ENCODE measurements around the gene ATG5. TPM values are rescaled to one million over a fixed set of nuclear protein-coding genes. Genes with fewer than 3 reads are reported as not detected.

ATG5 gene
- total RNA-seq, 2 donors from 2014 or later = 41.4 to 59.7 TPM

DNA sequence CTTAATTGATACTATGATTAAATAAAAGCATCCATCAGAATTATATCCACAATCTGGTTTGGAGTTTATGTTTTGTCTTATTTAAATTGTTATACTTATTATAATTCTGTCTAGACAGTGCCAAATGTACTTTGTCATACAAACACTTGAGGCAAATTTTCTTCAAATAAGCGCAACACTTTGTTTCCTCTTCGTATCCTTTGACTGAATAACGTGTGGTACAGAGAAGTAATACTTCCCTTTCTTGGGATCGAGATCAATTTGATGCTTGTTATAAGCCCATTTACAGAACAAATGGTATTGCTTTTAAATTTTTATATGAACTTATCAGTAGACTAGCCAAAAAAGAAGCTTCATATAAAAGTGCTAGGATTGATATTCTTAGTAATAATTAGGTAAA is 111.0 kb downstream of the ATG5 start:
- Mint-ChIP-seq H3K9me3 (no peaks in the 10 kb centered on the region), H3K27me3 (no peaks in the 10 kb centered on the region), H3K4me1 (ENCODE audit: low read depth in 2 of 2) (peaks cover 19 to 26% of the 10 kb centered on the region in 2 donors), H3K4me3 (no peak overlapping the region), H3K36me3 (no peaks in the 10 kb centered on the region), H3K27ac (peak overlapping the region; percentile 37 to 45)
- DNase-seq (ENCODE audit: low spot score) (no peak), ATAC-seq (no peak)

DNA sequence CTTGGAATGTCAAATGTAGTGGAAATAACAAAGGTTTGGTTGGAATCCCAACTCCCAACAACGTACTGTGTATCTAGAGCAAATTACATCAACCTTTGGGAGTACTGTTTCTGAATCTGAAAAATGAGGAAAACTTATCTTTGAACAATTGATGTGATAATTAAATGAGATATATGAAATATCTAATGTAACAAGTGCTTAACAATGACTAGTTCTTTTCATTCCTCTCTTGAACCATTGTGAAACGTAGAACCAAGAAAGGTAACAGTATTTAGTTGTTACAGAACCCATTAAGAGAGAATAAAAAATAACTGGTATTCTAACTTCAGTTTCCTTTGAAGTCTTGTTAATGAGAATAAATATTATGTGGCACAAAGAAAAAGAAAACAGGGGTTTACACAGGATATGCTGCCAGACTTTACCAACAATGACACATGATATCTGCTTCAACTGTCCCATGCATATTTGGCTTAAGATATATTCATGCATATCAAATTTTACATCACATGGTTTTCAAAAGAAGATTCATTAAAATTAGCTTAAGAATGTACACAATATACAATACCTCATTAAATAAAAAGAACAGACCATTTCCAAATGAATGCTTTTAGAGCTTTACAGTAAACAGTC is 111.8 kb downstream of the ATG5 start:
- Mint-ChIP-seq H3K4me1 (ENCODE audit: low read depth in 2 of 2) (peaks cover 24 to 31% of the 10 kb centered on the region in 2 donors), H3K9me3 (no peaks in the 10 kb centered on the region), H3K27ac (peak overlapping the region; percentile 46 to 63), H3K27me3 (no peaks in the 10 kb centered on the region), H3K4me3 (no peak overlapping the region), H3K36me3 (no peaks in the 10 kb centered on the region)
- peak in 1 of 2 donors; percentile 52 for ATAC-seq
- DNase-seq (ENCODE audit: low spot score) = no peak

DNA sequence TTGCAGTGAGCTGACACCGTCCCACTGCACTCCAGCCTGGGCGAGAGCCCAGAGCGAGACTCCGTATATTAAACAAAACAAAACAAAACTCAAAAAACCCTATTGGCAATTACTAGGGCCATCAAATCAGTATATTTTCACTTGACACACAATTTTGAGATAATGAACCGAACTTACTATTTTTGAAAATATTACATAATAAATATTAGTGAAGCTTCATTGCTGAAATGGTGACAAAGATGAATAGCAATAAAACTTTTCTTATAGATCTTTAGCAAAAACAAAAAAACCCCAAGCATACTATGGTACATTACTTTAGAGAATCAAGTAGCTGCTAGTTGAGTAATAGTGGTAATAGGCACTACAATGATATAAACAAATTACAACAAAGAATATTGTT is 113.0 kb downstream of the ATG5 start:
- no peaks in the 10 kb centered on the region for H3K36me3 Mint-ChIP-seq
- no peak overlapping the region for H3K4me3 Mint-ChIP-seq
- peaks cover 24 to 31% of the 10 kb centered on the region in 2 donors for H3K4me1 Mint-ChIP-seq (ENCODE audit: low read depth in 2 of 2)
- no peaks in the 10 kb centered on the region for H3K9me3 Mint-ChIP-seq
- ATAC-seq (no peak), DNase-seq (ENCODE audit: low spot score) (no peak)
- no peaks in the 10 kb centered on the region for H3K27me3 Mint-ChIP-seq
- H3K27ac Mint-ChIP-seq = no peak overlapping the region

DNA sequence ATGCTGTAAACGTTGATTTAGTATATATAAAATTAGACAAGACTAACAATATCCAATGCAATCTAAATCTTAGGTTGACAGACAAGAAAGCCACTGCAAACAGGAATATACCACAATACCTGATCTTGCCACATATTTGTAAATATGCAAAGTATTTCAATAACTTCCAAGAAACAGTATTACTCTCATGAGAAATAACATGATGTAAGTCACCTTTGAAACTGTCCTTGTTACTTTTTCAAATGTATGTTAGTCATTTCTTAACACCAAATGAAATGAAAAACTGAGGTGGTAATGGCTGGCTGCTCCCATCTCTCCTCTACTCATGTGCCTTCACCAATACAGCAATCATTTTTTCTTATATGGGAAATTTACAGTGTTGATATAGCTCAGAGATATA is 118.7 kb downstream of the ATG5 start:
- H3K36me3 Mint-ChIP-seq = peaks cover 15% of the 10 kb centered on the region
- peaks cover 7% of the 10 kb centered on the region for H3K9me3 Mint-ChIP-seq
- peak; percentile 86 to 88 for ATAC-seq
- H3K27me3 Mint-ChIP-seq = no peaks in the 10 kb centered on the region
- H3K4me3 Mint-ChIP-seq = peak overlapping the region; percentile 51
- peaks cover 29 to 40% of the 10 kb centered on the region in 2 donors for H3K4me1 Mint-ChIP-seq (ENCODE audit: low read depth in 2 of 2)
- H3K27ac Mint-ChIP-seq = peak overlapping the region; percentile 85 to 88
- no peak for DNase-seq (ENCODE audit: low spot score)

DNA sequence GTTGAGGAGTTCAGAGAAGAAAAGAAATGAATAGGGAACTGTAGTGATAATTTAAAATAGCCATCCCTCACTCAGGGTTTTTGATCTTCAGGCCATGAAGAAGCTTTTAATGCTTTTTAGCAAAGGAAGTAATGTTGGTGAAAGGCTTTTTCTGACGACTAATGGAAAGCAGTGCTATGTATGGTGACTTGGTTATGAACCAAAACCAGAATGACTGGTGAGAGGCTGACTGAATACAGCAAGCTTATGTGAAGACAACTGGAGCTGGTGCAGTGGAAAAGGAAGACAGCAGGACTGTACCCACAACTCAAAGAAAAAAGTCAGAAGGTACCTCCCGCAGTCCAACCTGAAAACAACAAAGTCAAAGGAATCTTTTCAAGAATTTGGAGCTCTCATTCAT is 120.6 kb downstream of the ATG5 start:
- Mint-ChIP-seq H3K9me3 (peaks cover 7% of the 10 kb centered on the region), H3K27ac (peak overlapping the region; percentile 73 to 91), H3K4me3 (peak overlapping the region; percentile 71), H3K4me1 (ENCODE audit: low read depth in 2 of 2) (peaks cover 31 to 40% of the 10 kb centered on the region in 2 donors), H3K36me3 (peaks cover 17% of the 10 kb centered on the region), H3K27me3 (no peaks in the 10 kb centered on the region)
- DNase-seq (ENCODE audit: low spot score) (no peak), ATAC-seq (peak in 1 of 2 donors; percentile 73)

DNA sequence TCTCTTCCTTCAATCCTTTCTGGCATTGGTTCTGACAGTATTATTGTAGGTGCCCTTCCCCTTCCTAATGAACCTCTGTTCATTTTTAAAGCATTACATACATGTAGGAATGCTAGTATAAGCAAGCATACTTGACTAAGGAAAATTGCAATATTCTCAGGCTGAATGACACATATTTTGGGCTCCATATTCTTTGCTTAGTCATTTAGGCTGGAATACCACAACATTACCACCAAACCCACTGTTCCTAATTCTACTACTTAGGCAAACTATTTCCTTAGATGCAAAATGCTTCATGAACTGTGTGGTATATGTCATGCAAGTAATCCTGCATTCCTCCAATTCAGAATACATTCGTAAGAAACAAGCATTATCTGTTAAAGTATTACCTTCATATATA is 125.6 kb downstream of the ATG5 start:
- Mint-ChIP-seq H3K27ac (peak overlapping the region; percentile 21 to 32), H3K4me3 (no peak overlapping the region), H3K4me1 (ENCODE audit: low read depth in 2 of 2) (peaks cover 50 to 59% of the 10 kb centered on the region in 2 donors), H3K36me3 (peaks cover 29% of the 10 kb centered on the region), H3K27me3 (no peaks in the 10 kb centered on the region), H3K9me3 (peaks cover 6% of the 10 kb centered on the region)
- ATAC-seq (no peak), DNase-seq (ENCODE audit: low spot score) (no peak)

DNA sequence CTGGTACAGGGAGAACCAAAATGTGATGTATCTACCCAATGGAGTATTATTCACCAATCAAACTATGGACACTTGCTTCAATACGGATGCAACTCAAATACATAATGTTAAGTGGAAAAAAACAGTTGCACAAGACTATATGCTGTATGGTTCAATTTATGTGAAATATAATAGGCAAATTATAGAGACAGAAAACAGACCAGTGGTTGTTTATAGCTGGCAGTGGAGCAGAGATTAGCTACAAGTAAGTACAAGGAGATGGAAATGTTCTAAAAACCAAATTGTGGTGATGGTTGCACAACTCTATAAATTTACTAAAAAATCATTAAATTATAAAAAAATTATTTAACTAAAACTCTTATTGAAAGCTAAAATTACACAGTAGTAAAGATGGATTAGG is 126.2 kb downstream of the ATG5 start:
- peak overlapping the region in 1 of 2 donors; percentile 98 for H3K27ac Mint-ChIP-seq
- H3K9me3 Mint-ChIP-seq = no peaks in the 10 kb centered on the region
- ATAC-seq = no peak
- no peak for DNase-seq (ENCODE audit: low spot score)
- peaks cover 22% of the 10 kb centered on the region for H3K36me3 Mint-ChIP-seq
- H3K4me1 Mint-ChIP-seq (ENCODE audit: low read depth in 2 of 2) = peaks cover 50 to 59% of the 10 kb centered on the region in 2 donors
- no peak overlapping the region for H3K4me3 Mint-ChIP-seq
- H3K27me3 Mint-ChIP-seq = no peaks in the 10 kb centered on the region

DNA sequence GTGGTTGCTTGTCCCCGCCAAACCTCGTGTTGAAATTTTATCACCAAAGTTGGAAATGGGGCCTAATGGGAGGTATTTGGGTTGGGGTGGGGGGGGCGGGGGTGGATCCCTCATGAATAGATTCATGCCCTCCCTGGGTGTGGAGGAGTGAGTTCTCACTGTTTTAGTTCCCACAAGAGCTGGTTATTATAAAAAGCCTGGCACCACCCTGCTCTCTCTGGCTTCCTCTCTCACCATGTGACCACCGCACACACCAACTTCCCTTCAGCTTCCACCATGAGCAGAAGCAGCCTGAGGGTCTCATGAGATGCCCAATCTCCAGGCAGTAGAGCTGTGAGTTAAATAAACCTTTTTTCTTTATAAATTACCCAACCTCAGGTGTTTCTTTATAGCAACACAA is 128.1 kb downstream of the ATG5 start:
- H3K4me3 Mint-ChIP-seq = peak overlapping the region; percentile 70
- peaks cover 18% of the 10 kb centered on the region for H3K36me3 Mint-ChIP-seq
- peak overlapping the region; percentile 87 to 98 for H3K27ac Mint-ChIP-seq
- H3K4me1 Mint-ChIP-seq (ENCODE audit: low read depth in 2 of 2) = peaks cover 53 to 66% of the 10 kb centered on the region in 2 donors
- ATAC-seq (peak in 1 of 2 donors; percentile 62), DNase-seq (ENCODE audit: low spot score) (no peak)
- no peaks in the 10 kb centered on the region for H3K9me3 Mint-ChIP-seq
- H3K27me3 Mint-ChIP-seq = no peaks in the 10 kb centered on the region

DNA sequence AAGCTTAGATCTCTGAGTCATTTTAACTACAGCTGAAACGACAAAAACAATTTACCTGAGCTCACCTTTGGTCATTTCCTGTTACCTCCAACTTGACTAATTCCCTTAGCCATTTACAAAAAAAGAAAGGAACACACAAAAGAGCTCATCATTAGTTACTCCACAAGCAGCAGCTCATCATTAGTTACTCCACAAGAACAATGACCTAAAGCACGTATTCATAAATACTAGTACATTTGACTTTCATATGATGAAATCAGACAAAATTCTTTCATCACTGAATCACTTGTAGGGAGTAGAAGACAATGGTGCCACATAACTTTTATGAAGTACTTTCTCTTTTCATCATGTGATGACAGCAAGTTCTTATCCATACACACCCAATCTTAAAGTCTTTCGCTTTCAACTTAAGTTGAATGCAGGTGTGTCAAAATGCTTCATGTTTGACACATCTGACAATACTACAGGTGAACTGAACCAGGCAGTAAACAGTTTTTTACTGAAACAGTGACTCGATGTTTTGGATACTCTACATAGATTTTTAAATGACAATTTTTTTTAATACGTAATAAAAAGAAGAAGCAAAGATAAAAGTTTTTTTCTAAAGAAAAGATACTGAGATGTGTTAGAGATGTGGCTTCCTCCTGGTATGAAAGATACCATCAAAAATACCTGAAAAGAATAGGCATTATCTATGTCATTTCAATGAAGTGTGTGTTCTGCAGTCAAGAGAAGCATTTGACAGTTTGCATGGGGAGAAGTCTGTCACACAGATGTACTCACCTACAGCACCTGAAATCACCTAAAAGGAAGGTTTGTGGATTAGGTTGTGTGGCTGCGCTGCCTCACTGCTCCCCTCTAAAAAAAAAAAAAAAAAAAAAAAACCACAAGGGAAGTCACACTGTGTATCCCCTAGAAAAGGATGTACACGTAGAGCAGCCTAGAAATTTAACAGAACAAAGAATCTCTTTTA is 130.3 kb downstream of the ATG5 start:
- H3K27me3 Mint-ChIP-seq = no peaks in the 10 kb centered on the region
- peak; percentile 88 to 93 for ATAC-seq
- peak overlapping the region; percentile 76 for H3K4me3 Mint-ChIP-seq
- no peaks in the 10 kb centered on the region for H3K9me3 Mint-ChIP-seq
- peak overlapping the region; percentile 87 to 98 for H3K27ac Mint-ChIP-seq
- no peak for DNase-seq (ENCODE audit: low spot score)
- peaks cover 18% of the 10 kb centered on the region for H3K36me3 Mint-ChIP-seq
- H3K4me1 Mint-ChIP-seq (ENCODE audit: low read depth in 2 of 2) = peaks cover 50 to 66% of the 10 kb centered on the region in 2 donors

DNA sequence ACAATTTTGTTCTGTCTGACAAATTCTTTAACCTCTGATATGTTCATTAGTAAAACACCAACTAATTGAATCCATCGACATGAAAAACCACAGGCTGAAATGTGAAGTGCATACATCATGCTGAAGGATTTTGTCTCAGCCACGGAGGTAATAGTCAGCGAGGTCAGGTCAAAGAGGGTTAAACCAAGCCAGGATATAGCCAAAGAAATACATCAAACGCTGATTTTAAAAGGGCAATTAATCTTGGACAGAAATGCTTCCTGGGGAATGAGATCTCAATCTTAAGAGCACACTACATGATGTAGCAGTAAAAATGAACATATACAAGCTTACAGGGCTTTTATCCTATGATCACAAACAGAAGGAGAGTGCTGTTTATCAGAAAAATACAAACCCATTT is 132.7 kb downstream of the ATG5 start:
- peaks cover 13% of the 10 kb centered on the region for H3K36me3 Mint-ChIP-seq
- peak overlapping the region; percentile 13 for H3K4me3 Mint-ChIP-seq
- H3K4me1 Mint-ChIP-seq (ENCODE audit: low read depth in 2 of 2) = peaks cover 46 to 61% of the 10 kb centered on the region in 2 donors
- H3K27me3 Mint-ChIP-seq = no peaks in the 10 kb centered on the region
- DNase-seq (ENCODE audit: low spot score) (no peak), ATAC-seq (no peak)
- no peaks in the 10 kb centered on the region for H3K9me3 Mint-ChIP-seq
- peak overlapping the region; percentile 69 to 79 for H3K27ac Mint-ChIP-seq

DNA sequence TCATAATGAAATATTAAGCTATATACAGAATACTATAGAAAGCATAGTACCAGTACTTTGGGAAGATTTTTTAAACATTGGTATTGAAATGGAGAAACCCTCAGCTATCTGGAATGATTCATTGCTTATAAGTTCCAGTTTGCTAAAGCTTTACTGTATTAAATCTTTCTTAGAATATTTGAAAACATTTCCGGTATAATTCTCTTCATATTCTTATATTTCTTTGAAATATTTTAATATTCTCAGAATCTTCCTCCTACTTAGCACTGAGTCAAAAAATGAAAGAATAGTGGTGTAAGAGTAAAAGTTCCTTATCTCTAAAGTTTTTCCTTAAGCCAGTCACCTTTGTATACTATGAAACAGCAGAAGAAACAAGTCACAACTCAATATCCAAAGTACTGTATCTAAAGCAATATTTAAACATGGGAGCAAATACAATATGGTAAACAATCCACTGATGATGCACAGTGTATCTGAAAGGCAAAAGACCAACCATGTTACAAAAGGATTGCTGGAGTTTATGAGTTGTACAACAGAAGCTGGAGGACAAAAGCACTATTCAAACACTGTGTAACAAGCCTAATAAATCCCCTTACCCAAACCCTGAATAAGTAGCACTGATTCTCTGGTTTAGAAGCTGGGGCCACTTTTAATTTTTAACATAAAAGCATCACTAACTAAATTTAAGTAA is 137.3 kb downstream of the ATG5 start:
- no peaks in the 10 kb centered on the region for H3K27me3 Mint-ChIP-seq
- peak overlapping the region in 1 of 2 donors; percentile 98 for H3K27ac Mint-ChIP-seq
- ATAC-seq = peak; percentile 60 to 74
- no peak for DNase-seq (ENCODE audit: low spot score)
- peaks cover 7% of the 10 kb centered on the region for H3K36me3 Mint-ChIP-seq
- H3K9me3 Mint-ChIP-seq = no peaks in the 10 kb centered on the region
- peak overlapping the region; percentile 76 for H3K4me3 Mint-ChIP-seq
- peaks cover 41 to 56% of the 10 kb centered on the region in 2 donors for H3K4me1 Mint-ChIP-seq (ENCODE audit: low read depth in 2 of 2)

DNA sequence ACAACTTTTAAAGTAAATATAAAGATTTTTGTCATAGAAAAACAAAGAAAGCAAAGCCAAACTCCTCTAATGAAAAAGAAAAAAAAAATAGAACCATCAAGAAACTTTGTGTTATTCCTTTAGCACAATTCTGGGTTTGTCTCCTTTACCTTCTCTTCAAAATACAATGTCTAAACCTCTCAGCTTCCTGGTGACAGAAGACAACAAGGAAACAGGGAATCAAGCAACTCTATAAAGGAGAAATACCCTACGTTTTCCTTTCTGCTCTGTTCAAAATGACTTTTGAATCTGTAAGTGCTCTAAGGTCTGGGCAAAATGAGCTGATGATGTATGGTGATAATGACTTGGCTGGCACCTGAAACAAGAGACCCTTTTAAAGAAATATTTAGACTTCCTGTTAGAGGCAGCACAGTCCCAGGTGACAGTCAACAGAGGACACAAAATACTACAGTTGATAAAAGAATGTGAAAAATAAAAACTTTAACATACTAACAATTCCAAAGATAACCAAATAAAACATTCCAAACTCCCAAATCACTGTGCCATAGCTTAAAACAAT is 138.1 kb downstream of the ATG5 start:
- Mint-ChIP-seq H3K9me3 (no peaks in the 10 kb centered on the region), H3K27me3 (no peaks in the 10 kb centered on the region), H3K27ac (peak overlapping the region in 1 of 2 donors; percentile 98), H3K4me1 (ENCODE audit: low read depth in 2 of 2) (peaks cover 36 to 52% of the 10 kb centered on the region in 2 donors), H3K36me3 (peaks cover 7% of the 10 kb centered on the region), H3K4me3 (peak overlapping the region; percentile 76)
- ATAC-seq (no peak), DNase-seq (ENCODE audit: low spot score) (no peak)

DNA sequence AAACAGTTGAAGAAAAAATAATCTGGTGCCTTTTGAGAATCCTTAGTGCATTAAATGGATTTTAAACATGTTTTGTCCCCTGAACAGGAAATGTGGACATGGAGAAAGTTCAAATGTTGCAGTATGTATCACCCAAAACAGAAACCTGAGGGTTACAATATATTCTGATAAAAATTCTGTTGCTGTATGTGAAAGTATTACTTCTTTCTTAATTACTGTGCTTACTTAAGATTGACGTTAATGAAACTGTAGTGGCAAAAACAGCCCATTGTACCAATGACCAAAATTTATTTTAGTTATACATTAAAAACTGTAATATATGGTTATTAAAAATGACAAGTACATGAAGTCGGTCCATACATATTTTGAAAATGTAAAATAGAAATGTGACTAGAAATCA is 138.8 kb downstream of the ATG5 start:
- Mint-ChIP-seq H3K27ac (peak overlapping the region in 1 of 2 donors; percentile 98), H3K4me3 (peak overlapping the region; percentile 76), H3K4me1 (ENCODE audit: low read depth in 2 of 2) (peaks cover 43 to 59% of the 10 kb centered on the region in 2 donors), H3K36me3 (peaks cover 7% of the 10 kb centered on the region), H3K27me3 (no peaks in the 10 kb centered on the region), H3K9me3 (no peaks in the 10 kb centered on the region)
- DNase-seq (ENCODE audit: low spot score) = no peak
- ATAC-seq = no peak
